NCI-H2107 treated with DMSO at 0.1 percent for 48 hours (cell line): ENCODE measurements around the gene ZEB2.

Experiments
- DNase-seq: peaks from one replicate; lab custom pipeline; 2025; ENCODE audit not compliant: unreplicated experiment; lab: John Stamatoyannopoulos, UW

ZEB2 gene

GRCh38 chr2:144519934-144520731 lies at the start of gene ZEB2:
Gene ZEB2 (minus strand): TSS chr2:144520119. CDS start chr2:144517350, 2,769 bp downstream.
- no peak for DNase-seq

GRCh38 chr2:144567745-144568144 lies 47.8 kb upstream of the ZEB2 start:
- DNase-seq = no peak

GRCh38 chr2:144566448-144566847 lies 46.5 kb upstream of the ZEB2 start:
- DNase-seq = no peak

GRCh38 chr2:144560251-144560650 lies 40.3 kb upstream of the ZEB2 start:
- no peak for DNase-seq

- peak; percentile 16 for DNase-seq
Observed at GRCh38 chr2:144559681-144560080, 39.8 kb upstream of the ZEB2 start.

GRCh38 chr2:144559242-144559641 lies 39.3 kb upstream of the ZEB2 start:
- no peak for DNase-seq

- DNase-seq = no peak
Observed at GRCh38 chr2:144554492-144555210, 34.7 kb upstream of the ZEB2 start.

GRCh38 chr2:144553379-144553778 lies 33.5 kb upstream of the ZEB2 start:
- no peak for DNase-seq

- no peak for DNase-seq
Observed at GRCh38 chr2:144552821-144553220, 32.9 kb upstream of the ZEB2 start.

DNA sequence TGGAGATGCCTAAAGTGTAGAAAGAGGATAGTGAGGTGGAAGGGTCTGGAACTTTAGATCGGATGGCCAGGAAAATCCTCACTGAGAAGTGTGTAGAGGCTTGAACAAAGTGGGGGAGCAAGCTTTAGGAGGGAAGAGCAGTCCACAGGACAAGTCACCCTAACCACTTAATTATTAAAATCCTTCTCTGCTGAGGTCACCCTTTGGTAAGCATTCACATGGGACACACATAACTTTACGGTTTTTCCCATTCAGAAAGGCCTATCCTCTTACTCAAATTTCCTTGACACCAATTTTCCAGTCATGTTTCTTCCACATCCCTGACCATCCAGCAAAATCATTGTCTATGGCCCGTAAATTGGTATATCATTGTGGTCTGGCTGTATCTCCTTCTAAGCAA lies 31.0 kb upstream of the ZEB2 start:
- no peak for DNase-seq

GRCh38 chr2:144550084-144550483 lies 30.2 kb upstream of the ZEB2 start:
- DNase-seq = no peak

DNA sequence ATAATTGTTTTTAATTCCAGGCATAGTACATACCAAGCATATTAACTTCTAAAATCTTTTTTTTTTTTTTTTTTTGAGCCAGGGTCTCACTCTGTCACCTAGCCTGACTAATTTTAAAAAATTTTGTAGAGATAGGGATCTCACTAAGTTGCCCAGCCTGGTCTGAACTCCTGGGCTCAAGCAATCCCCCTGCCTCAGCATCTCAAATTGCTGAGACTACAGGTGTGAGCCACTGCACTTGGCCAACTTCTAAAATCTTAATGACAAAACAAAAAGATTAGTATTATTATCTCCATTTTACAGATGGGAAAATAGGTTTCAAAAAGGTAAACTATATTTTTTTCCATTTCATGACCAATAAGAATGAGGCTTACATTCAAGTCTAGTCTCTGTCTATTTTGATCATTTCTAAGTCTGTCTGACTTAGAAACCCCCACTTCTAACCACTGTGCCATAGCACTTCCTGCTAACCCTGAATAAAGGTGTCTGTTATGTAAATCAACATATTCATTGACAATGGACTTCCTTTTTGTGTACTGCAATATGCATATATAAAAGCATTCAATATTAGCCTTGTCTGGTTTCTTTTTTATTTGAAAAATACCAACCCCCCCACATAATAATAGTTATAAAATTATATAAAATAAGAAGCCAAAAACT lies 28.7 kb upstream of the ZEB2 start:
- DNase-seq = no peak

DNA sequence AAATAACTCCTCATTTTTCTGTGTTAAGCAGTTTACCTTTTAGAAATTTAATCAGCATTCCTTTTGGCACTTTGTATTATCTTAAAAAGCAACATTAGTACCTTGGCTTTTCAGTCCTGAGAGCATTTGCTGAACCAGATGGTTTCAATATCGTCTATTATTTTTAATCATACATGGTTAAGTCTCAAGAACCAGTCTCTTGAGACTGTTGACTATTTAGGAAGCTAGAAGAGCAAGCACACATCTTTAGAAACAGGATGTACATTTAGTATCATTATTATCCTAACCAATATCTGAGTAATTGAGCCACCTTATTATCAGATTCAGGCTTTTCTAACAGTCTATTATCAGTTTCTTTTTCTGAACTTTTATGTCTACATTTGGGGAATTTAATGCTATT lies 28.2 kb upstream of the ZEB2 start:
- no peak for DNase-seq

DNA sequence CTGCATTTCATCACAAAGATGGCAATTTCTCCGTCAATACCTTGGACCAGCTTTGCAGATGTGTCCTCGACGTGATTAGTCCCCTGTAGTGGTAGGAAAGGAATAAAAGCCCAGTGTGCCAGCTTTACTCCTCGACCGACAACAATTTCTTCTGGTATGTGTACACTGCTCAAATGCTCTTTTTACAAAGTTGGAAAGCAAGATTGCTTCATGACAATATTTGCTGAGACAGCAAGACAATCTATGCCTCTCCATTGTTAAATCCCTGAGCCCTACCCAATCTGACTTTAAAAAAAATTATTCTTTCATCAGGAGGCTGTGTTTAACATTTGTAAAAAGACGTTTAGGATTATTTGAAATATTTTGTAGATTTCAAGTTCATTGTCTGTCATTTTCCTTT lies 27.6 kb upstream of the ZEB2 start:
- no peak for DNase-seq

GRCh38 chr2:144546933-144547332 lies 27.0 kb upstream of the ZEB2 start:
- no peak for DNase-seq

DNA sequence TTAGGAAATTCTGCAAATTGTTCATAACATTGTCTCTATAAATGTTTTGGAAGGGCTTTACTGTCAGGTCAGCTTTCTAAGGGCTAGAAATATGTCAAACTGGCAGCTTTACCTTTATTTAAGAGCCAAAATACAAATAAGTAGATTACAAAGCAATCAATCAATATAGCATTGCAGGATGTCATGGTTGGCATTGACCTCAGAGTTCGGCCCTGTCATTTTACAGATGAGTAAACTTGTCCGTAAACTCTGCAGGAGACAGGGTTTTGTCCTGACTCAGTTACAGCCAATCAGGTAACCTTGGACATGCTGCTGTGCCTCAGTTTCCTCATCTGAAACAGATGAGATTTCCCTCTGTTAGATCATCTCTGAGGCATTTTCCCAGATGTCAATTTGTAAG lies 25.9 kb upstream of the ZEB2 start:
- DNase-seq = no peak

DNA sequence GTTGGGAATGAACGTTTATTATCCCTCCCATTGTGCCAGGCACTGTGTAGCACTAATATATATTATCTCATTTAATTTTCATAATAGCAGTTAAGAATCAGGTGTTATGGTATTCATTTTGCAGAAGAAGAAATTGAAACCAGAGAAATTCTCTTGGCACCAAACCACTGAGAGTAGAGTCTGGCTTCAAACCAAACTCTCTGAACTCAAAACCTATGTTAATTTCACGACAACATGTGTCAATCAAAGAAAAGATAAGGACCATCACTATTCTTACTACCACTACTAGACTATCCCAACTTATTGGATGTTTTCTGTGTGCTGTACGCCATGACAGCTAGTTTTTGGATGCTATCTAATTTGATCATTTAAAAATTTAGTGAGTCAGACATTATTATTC lies 24.1 kb upstream of the ZEB2 start:
- DNase-seq = no peak

DNA sequence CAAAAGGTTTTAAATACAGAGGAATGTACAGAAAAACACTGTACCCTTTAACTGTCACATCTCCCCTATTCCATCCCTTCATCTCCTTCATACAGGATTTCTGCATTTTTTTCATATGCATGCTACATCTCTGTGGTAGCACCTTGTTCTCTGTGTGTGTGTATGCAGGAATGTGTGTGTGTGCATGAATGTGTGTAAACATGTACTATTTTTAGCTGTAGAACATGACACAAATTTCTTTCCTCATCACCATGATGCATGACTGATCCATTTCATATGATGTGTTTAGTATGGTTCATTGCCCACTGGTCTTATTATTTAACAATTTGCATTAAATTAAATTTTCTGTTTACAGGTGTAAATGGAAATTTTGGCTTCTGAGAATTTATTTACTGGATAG lies 21.5 kb upstream of the ZEB2 start:
- DNase-seq = no peak

GRCh38 chr2:144539289-144539782 lies 19.4 kb upstream of the ZEB2 start:
- DNase-seq = no peak

- DNase-seq = no peak
Observed at GRCh38 chr2:144535300-144535699, 15.4 kb upstream of the ZEB2 start.

- no peak for DNase-seq
Observed at GRCh38 chr2:144533221-144533620, 13.3 kb upstream of the ZEB2 start.

DNA sequence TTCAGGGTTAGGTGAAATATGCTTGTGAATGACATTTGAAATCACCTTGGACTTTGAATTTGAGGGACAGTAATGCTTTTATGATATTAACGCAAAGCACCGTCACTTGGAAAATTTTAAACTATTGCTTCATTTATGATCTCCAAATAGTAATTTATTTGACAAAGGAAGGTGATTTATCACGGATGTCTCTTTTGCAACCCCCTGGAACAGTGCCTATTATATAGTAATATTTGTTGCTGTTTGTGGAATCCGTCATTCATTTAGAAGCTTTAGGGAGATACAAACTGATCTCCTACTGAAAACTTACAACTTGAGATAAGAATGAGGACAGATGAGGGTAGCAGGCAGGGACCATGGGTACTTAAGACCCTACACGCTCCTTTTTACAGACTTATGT lies 10.7 kb upstream of the ZEB2 start:
- no peak for DNase-seq
